GM10266 (cell line): ENCODE data around the gene GABBR1.

Source experiments
- DNase-seq: peaks from one replicate; pipeline ENCODE4 v3.0.0; 2012; ENCODE audit errors: extremely low spot score
- CTCF ChIP-seq: IDR thresholded peaks from 2 replicates; pipeline ENCODE4 v1.5.1; 2012; ENCODE audit warnings: mild to moderate bottlenecking, low read depth; ENCODE audit not compliant: control insufficient read depth, insufficient read depth; ENCODE audit errors: missing control alignments

Gene GABBR1

GRCh38 chr6:29519291-29520010, 113.5 kb downstream of the GABBR1 start:
- TF ChIP-seq CTCF = no peak
- no peak for DNase-seq

GRCh38 chr6:29517728-29518440, 115.1 kb downstream of the GABBR1 start:
- TF ChIP-seq CTCF = no peak
- DNase-seq = no peak

- no peak for TF ChIP-seq CTCF
- no peak for DNase-seq
Measured at GRCh38 chr6:29517245-29517644, 115.7 kb downstream of the GABBR1 start.

- TF ChIP-seq CTCF = no peak
- no peak for DNase-seq
Measured at GRCh38 chr6:29516108-29516507, 116.9 kb downstream of the GABBR1 start.

- no peak for TF ChIP-seq CTCF
- no peak for DNase-seq
Measured at GRCh38 chr6:29510746-29511300, 122.2 kb downstream of the GABBR1 start.

GRCh38 chr6:29510202-29510601, 122.8 kb downstream of the GABBR1 start:
- TF ChIP-seq CTCF = no peak
- DNase-seq = no peak
